Naive thymus-derived CD8-positive, alpha-beta T cell (primary cell): ENCODE results near the gene RBP3. TPM values are rescaled to one million over a fixed set of nuclear protein-coding genes. Genes with fewer than 3 reads are reported as not detected.

Experiments used
- ATAC-seq, 2 donors: fragments of 150-1000 bp; cut with Tn5 transposase in 1 of 2; sonication (Bioruptor Pico), chemical (Tn5 transposase) in 1 of 2; 1 replicate in 1 of 2; 2 replicates in 1 of 2; pipeline ENCODE4 v1.10.0; 2021; ENCODE audit warnings: mild to moderate bottlenecking in 2 of 2, moderate library complexity in 2 of 2
- POLR2A ChIA-PET: fragments of 350-600 bp; sonication (Branson Sonifier 250); formaldehyde crosslinking; loops from one replicate; lab custom pipeline; 2021; ENCODE audit warnings: antibody characterized with exemption; lab: Charles Lee
- DNase-seq, 10 donors: peaks; one replicate each; pipeline versions ENCODE4 v3.0.0 to v3.0.0-alpha.2; 2020 to 2022
- H3K27ac Mint-ChIP-seq, 10 donors: one replicate each; pipeline ENCODE4 v1.8.0; 2020 to 2022; ENCODE audit warnings: mild to moderate bottlenecking in 10 of 10, mixed read lengths in 10 of 10, moderate library complexity in 4 of 10, inconsistent platforms in 1 of 10
- H3K27me3 Mint-ChIP-seq, 5 donors: one replicate each; pipeline ENCODE4 v1.8.0; 2021 to 2022; ENCODE audit warnings: mixed read lengths in 5 of 5
- H3K36me3 Mint-ChIP-seq, 3 donors: one replicate each; pipeline ENCODE4 v1.8.0; 2020 to 2022; ENCODE audit warnings: mixed read lengths in 3 of 3, mild to moderate bottlenecking in 2 of 3, inconsistent platforms in 1 of 3
- H3K4me1 Mint-ChIP-seq, 4 donors: one replicate each; pipeline ENCODE4 v1.8.0; 2021 to 2022; ENCODE audit warnings: mixed read lengths in 4 of 4
- H3K4me3 Mint-ChIP-seq, 10 donors: one replicate each; pipeline ENCODE4 v1.8.0; 2020 to 2022; ENCODE audit warnings: mild to moderate bottlenecking in 10 of 10, mixed read lengths in 10 of 10, moderate library complexity in 6 of 10, inconsistent platforms in 1 of 10
- H3K9me3 Mint-ChIP-seq, 9 donors: one replicate each; pipeline ENCODE4 v1.8.0; 2020 to 2022; ENCODE audit warnings: mixed read lengths in 9 of 9, mild to moderate bottlenecking in 3 of 9, inconsistent platforms in 1 of 9, moderate library complexity in 1 of 9
- polyA plus RNA-seq, 3 donors: library from polyadenylated mRNA; unstranded; fragments of 300-500 nt; fragmentation: Illumina TruSeq; gene quantifications; one replicate each; pipeline ENCODE4 v1.2.3, GENCODE V29; 2021
- total RNA-seq, 8 experiments: library from RNA in 2 of 8; stranded (reverse) in 2 of 8; gene quantifications; one replicate each; pipeline ENCODE4 v1.2.3 and lab custom pipeline; 2021 to 2026

RBP3 gene
- total and polyA plus RNA-seq, 5 experiments from 2014 or later, result not detected

DNA sequence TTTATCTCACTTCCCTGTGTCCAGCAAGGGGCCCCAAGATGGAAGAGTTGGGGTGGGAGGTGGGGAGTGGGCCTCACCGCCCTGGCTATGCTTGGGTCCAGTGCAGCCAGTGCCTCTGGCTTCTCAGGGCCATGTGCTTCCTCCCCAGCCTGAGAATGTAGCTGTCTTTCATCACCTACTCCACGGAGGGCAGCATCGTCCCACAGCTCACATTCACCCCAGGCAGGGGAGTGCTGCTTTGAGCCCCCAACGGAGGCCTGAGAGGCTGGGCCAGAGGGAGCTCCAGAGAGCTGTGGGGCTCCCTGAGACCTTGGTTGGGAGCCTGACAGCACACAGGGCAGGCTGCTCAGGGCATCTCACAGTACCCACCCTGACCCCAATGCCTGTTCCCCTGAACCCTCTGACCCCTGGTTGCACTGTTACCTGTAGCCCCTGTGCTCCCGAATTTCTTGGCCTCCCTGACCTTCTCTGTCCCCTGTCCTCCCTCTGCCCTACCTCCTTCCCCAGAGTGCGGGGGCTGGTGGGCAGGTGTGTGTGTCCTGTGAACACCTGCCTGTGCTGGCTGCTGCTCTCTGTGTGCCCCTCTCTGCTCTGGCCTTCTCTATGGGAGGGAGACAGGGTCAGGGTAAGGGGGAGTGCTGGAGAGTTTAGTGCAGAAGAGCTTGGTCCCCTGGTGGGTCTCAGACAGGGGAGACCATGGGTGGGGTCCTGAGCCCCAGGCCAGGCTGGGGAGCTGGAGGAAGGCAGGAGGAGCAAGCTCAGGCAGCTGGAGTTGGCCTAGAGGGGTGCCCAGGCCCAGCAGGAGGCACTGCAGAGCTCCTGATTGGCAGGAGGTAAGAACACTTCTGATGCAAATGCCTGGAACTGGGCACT is 55.5 kb downstream of the RBP3 start:
- Mint-ChIP-seq H3K36me3 (no peaks in the 10 kb centered on the region), H3K4me1 (peaks cover 0 to 2% (median 0%) of the 10 kb centered on the region in 4 donors)
- ATAC-seq, result no peak

DNA sequence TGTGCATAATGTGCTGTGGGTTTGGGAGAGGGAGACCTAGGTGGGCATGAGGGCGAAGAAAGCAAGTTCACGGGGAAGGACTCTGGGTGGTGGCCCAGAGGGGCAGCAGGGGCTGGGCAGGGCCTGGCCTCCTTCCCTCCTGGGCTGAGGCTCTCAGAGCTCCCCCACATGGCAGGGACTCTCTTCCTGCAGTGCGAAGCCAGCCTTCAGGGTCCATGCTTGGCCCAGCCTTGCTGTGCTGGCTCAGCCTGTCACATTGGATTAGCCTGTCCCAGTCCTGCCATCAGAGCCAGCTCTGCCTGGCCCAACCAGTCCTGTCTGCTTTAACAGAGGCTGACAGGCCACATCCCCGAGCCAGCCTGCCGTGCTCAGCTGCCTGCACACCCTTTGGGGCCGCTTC is 56.3 kb downstream of the RBP3 start:
- Mint-ChIP-seq H3K27me3 (peaks cover 1 to 11% (median 8%) of the 10 kb centered on the region in 5 donors), H3K4me1 (peaks cover 0 to 2% (median 0%) of the 10 kb centered on the region in 4 donors), H3K4me3 (peak overlapping the region in 1 of 10 donors; percentile 43), H3K36me3 (no peaks in the 10 kb centered on the region), H3K9me3 (no peaks in the 10 kb centered on the region), H3K27ac (no peak overlapping the region)
- POLR2A ChIA-PET, result no interaction called here
- ATAC-seq, result no peak
- DNase-seq, result no peak

More for the DNA sequence above, 55.5 kb downstream of the RBP3 start:
- POLR2A ChIA-PET, result no interaction called here
- no peak overlapping the region for H3K4me3 Mint-ChIP-seq
- DNase-seq, result no peak
- H3K9me3 Mint-ChIP-seq, result no peaks in the 10 kb centered on the region
- H3K27ac Mint-ChIP-seq, result peak overlapping the region in 1 of 10 donors; percentile 51
- H3K27me3 Mint-ChIP-seq, result peaks cover 3 to 12% (median 8%) of the 10 kb centered on the region in 5 donors

DNA sequence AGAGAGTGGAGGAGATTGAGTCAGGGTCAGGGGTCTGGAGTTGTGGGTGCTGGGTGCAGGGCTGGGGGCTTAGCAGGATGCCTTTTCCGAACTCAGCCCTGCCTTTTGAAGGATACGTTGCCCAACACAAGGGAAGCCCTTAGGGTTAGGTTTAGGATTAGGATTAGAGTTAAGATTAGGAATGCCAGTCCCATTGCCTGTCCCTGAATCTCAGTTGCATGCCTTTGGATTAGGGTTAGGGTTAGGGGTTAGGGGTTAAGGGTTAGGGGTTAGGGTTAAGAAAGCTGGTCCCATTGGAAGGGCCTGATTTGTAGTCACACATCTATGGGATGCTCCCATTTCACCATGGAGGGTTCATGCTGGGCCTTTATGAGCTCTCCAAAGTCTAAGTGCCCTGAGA is 56.8 kb downstream of the RBP3 start:
- no peak overlapping the region for H3K27ac Mint-ChIP-seq
- no peak for DNase-seq
- no peaks in the 10 kb centered on the region for H3K9me3 Mint-ChIP-seq
- POLR2A ChIA-PET, result no interaction called here
- peaks cover 1 to 11% (median 8%) of the 10 kb centered on the region in 5 donors for H3K27me3 Mint-ChIP-seq
- H3K4me3 Mint-ChIP-seq, result no peak overlapping the region
- peaks cover 0 to 2% (median 0%) of the 10 kb centered on the region in 4 donors for H3K4me1 Mint-ChIP-seq
- ATAC-seq, result no peak
- no peaks in the 10 kb centered on the region for H3K36me3 Mint-ChIP-seq

DNA sequence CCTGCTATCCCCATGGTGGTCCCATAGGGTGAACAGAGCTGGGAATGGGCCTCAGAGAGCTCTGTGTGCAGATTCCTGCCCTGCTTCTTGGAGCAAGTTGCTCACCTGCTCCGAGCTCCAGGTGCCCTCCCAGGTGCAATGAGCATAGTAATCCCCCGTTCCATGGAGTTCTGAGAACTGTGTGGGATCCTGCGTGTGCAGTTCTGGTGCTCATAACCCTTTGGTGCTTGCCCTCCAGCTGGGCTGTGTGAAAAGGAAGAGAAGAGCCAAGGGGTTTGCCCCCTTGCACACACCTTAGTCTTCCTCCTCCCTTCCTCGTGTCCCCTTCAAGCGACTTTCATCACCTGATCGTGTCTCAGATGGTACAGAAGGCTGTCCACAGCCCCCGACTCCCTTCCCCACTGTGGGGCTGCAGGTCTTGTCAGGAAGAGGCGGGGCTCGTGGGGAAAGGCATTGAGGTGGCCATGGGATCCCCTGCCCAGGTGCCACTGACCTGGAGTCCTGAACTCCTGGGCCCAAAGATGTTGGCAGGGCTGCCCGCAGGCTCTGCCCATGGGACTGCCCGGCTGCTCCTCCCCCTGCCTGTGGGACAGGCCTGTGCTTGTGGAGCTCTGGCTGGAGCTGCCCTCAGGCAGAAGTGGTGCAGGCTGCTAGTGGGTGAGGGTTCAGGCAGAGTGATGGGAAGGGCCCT is 57.8 kb downstream of the RBP3 start:
- Mint-ChIP-seq H3K27ac (no peak overlapping the region), H3K9me3 (no peaks in the 10 kb centered on the region), H3K4me1 (peaks cover 0 to 2% (median 0%) of the 10 kb centered on the region in 4 donors), H3K27me3 (peaks cover 1 to 11% (median 5%) of the 10 kb centered on the region in 5 donors), H3K4me3 (no peak overlapping the region), H3K36me3 (no peaks in the 10 kb centered on the region)
- ATAC-seq, result no peak
- DNase-seq, result no peak
- POLR2A ChIA-PET, result no interaction called here

DNA sequence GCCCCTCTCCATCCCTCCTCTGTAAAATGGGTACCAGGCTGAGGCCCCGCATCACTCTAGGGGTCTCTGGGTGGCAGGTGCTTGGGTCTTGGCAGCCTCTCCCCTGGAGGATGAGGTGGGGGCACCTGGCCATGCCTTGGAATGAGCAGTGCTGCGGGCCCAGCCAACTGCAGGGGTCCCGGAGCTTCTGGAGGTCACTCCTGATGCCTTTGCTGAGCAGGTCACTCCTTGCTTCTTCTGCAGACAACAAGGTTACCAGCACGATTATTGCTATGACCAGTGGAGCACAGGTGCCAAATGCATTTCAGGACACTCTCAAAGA is 58.3 kb downstream of the RBP3 start:
- DNase-seq (no peak), ATAC-seq (no peak)
- POLR2A ChIA-PET, result no interaction called here
- peaks cover 0 to 2% (median 0%) of the 10 kb centered on the region in 4 donors for H3K4me1 Mint-ChIP-seq
- no peak overlapping the region for H3K4me3 Mint-ChIP-seq
- no peaks in the 10 kb centered on the region for H3K9me3 Mint-ChIP-seq
- H3K36me3 Mint-ChIP-seq, result no peaks in the 10 kb centered on the region
- H3K27ac Mint-ChIP-seq, result no peak overlapping the region
- peaks cover 1 to 11% (median 5%) of the 10 kb centered on the region in 5 donors for H3K27me3 Mint-ChIP-seq

DNA sequence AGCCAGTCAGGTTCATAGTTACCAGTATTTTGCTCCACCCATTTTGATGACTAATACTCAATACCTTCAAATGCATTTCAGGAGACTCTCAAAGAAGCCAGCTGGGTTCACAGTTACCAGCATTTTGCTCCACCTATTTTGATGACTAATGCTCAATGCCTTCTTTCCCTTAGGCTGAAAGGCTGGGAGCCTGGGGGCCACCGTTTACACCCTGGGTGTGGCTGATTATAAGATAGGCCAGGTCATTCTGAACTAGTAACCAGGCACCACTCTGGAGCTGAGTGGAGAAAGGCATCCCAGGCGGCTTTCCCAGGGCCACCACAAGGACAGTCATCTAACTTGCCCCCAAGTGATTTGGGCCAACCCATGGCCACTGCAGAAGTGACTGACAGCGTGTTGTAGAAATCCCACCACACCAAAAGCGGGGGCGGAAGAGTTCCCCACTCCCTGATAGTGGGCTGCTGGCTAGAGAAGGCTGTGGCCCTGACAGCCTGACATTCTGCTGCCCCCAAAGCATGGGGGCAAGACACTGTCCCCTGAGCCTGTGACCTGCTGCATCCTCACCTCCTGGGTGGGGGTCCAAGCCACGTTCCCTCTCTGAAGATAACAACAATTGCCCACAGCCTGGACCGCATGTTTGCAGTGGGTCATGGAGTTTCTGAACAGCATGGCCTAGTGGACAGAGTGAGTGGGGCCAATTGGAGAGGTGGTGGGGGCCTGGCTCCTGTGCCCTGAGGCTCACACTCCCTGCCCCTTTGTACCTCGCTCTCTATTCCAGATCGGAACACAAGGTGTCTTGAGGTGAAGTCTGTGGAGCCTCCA is 58.9 kb downstream of the RBP3 start:
- no peak overlapping the region for H3K27ac Mint-ChIP-seq
- no peak for ATAC-seq
- no peaks in the 10 kb centered on the region for H3K9me3 Mint-ChIP-seq
- POLR2A ChIA-PET, result no interaction called here
- peaks cover 0 to 2% (median 0%) of the 10 kb centered on the region in 4 donors for H3K4me1 Mint-ChIP-seq
- H3K27me3 Mint-ChIP-seq, result peaks cover 1 to 10% (median 4%) of the 10 kb centered on the region in 5 donors
- DNase-seq, result no peak
- H3K36me3 Mint-ChIP-seq, result no peaks in the 10 kb centered on the region
- H3K4me3 Mint-ChIP-seq, result no peak overlapping the region

Other genes with a start within 250 kb of the RBP3 start
- gene GDF10, start 48.2 kb upstream of the RBP3 start, total RNA-seq, result under 1 TPM; 0.74 to 0.75 TPM
- gene GDF10, start 48.2 kb upstream of the RBP3 start, polyA plus RNA-seq, result under 1 TPM in 2 of 3 donors, not detected in 1; 0.26 to 0.60 TPM
- not detected for gene GDF2, start 25.9 kb upstream of the RBP3 start, total RNA-seq
- gene GDF2, start 25.9 kb upstream of the RBP3 start, polyA plus RNA-seq, result not detected
- gene ZNF488, start 35.9 kb downstream of the RBP3 start, total RNA-seq, result not detected
- gene ZNF488, start 35.9 kb downstream of the RBP3 start, polyA plus RNA-seq, result not detected
- gene ANXA8, start 135.8 kb downstream of the RBP3 start, total RNA-seq, result not detected
- not detected for gene ANXA8, start 135.8 kb downstream of the RBP3 start, polyA plus RNA-seq
- gene FAM25G, start 143.3 kb downstream of the RBP3 start, total RNA-seq, result not detected
- gene FAM25G, start 143.3 kb downstream of the RBP3 start, polyA plus RNA-seq, result not detected
- gene AGAP9, start 175.3 kb downstream of the RBP3 start, total RNA-seq, result 10 to 100 TPM in 1 of 2 experiments, 1 to 10 TPM in 1; 9.0 to 10.1 TPM
- under 1 TPM; 0.09 to 0.31 (median 0.17) TPM for gene AGAP9, start 175.3 kb downstream of the RBP3 start, polyA plus RNA-seq